HL-60 (cell line): ENCODE data around the gene ZBTB14.

Experiments
- DNase-seq, 2 experiments: peaks; one replicate each; pipeline ENCODE4 v3.0.0-alpha.2; 2010 to 2020; ENCODE audit warnings: low read depth in 1 of 2, low spot score in 1 of 2
- H3K27ac ChIP-seq: fragments of 250-450 bp; sonication (Bioruptor Pico); replicated peaks from 2 replicates; pipeline ENCODE4 v1.5.1; 2020; ENCODE audit warnings: mild to moderate bottlenecking, moderate library complexity
- H3K27me3 ChIP-seq: fragments of 250-450 bp; sonication (Bioruptor Pico); 2 replicates; pipeline ENCODE4 v1.5.1; 2021; ENCODE audit warnings: mild to moderate bottlenecking, moderate library complexity; ENCODE audit not compliant: insufficient read depth, poor library complexity, severe bottlenecking
- H3K4me3 ChIP-seq: replicated peaks from 2 replicates; pipeline ENCODE4 v1.5.1; 2011; ENCODE audit warnings: mild to moderate bottlenecking, control low read depth, low read length; ENCODE audit not compliant: insufficient read depth
- GABPA ChIP-seq: IDR thresholded peaks from 2 replicates; pipeline ENCODE4 v1.6.1; 2012; ENCODE audit warnings: low read depth
- POLR2AphosphoS5 ChIP-seq: IDR thresholded peaks from 2 replicates; pipeline ENCODE4 v1.6.1; 2012; ENCODE audit warnings: low read depth
- SPI1 ChIP-seq: IDR thresholded peaks from 2 replicates; pipeline ENCODE4 v1.6.1; 2012; ENCODE audit warnings: low read depth, mild to moderate bottlenecking, borderline replicate concordance
- long read RNA-seq: library from polyadenylated mRNA; unstranded; transcript quantifications from one replicate; pipeline ENCODE4 v2.0.0, GENCODE V29; 2020
- TF ChIP-seq, protein P1 (sequence below): IDR thresholded peaks from one replicate; pipeline ENCODE4 v1.5.1; 2011; ENCODE audit warnings: low read length, control low read depth, inconsistent platforms; ENCODE audit not compliant: insufficient read depth
- TF ChIP-seq, protein P2 (sequence below): IDR thresholded peaks from 2 replicates; pipeline ENCODE4 v1.6.1; 2012; ENCODE audit warnings: low read depth; ENCODE audit not compliant: insufficient replicate concordance

ZBTB14 gene, protein sequence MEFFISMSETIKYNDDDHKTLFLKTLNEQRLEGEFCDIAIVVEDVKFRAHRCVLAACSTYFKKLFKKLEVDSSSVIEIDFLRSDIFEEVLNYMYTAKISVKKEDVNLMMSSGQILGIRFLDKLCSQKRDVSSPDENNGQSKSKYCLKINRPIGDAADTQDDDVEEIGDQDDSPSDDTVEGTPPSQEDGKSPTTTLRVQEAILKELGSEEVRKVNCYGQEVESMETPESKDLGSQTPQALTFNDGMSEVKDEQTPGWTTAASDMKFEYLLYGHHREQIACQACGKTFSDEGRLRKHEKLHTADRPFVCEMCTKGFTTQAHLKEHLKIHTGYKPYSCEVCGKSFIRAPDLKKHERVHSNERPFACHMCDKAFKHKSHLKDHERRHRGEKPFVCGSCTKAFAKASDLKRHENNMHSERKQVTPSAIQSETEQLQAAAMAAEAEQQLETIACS
- long read RNA-seq, transcript ZBTB14-202 (3 exons, 1,814 nt): major isoform, 27 of 59 reads
- long read RNA-seq, transcript ZBTB14-201 (4 exons, 3,528 nt): minor isoform, 6 of 59 reads
- long read RNA-seq, transcript ZBTB14-203 (4 exons, 442 nt): minor isoform, 10 of 59 reads
- long read RNA-seq, partial matches to known transcripts: 4 of 59 reads
- long read RNA-seq, other reads (novel, unspliced or antisense): 12 of 59 reads

DNA sequence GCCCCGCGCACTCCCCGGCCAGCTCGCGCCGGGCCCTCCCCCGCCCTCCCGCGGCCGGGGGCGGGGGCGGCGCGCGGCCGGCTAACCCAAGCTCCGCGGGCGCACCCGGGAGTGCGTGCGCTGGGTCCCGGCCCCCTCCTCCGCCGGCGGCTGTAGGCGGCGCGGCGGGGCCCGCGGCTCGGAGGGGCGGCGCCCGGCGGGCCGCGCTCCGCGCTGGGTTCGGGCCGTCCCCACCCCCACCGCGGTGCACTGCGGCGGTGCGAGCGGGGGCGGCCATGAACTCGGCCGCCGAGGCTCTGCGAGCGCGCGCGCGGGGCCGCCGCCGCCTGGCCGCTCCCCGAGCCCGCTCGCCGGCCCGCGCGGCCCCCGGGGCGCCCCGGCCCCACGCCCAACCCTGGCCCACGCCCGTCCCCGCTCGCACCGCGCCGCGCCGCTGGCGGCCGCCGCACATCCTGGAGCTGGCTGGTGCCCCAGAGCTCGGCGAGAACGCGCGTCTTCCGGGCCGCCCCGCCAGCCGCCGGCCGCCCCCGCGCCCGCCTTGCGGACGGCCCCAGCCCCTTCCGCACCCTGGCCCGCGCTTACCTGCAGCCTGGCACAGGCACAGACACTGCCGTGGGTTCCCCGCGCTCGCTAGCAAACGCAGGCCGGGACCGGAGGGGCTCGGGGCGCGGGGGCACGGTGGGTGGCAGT lies at the start of gene ZBTB14:
Gene ZBTB14, minus strand, starts transcription at position 496 of the 690 bp plus-strand sequence. CDS start 2,480 bp downstream, outside the sequence.
- TF ChIP-seq POLR2AphosphoS5: peak; percentile 37
- TF ChIP-seq SPI1: no peak
- peak; percentile 20 to 55 for DNase-seq
- Histone ChIP-seq H3K27ac (peak within 1 kb of the TSS; percentile 96), H3K4me3 (peak within 1 kb of the TSS; percentile 66), H3K27me3 (no peaks in the 10 kb centered on the region)

DNA sequence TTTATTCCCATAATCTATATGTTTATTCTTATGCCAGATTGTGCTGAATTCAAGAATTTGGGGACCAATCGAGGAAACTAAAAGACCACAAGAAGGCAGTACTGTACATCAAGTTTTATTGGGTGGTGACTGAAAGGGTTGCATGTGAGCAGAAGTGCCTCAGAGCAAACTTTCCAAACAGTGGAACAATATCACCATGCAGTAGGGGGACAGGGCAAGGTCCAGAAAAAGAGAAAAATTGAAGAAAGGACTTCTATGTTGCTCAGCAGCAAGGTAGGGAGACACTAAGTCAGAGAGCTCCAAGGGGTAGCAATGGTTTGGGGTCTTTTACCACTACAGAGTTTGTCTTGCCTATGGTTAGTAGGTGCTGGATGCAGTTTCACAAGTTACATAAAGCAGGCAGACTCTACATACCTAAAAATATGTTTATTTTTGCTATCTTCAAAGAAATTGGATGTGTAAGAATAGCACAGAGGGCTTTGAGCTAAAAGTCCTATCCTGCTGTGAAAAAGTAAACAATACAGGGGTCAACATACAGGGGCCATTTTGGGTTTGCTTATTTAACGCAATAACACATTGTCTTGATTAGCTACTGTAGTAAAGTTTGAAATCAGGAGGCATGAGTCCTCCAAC lies 43.8 kb upstream of the ZBTB14 start:
- Histone ChIP-seq H3K27ac (no peak overlapping the region), H3K27me3 (peaks cover 21% of the 10 kb centered on the region), H3K4me3 (no peak overlapping the region)
- no peak for DNase-seq
- TF ChIP-seq SPI1 (no peak), GABPA (no peak), POLR2AphosphoS5 (no peak)
- TF ChIP-seq, protein P1, sequence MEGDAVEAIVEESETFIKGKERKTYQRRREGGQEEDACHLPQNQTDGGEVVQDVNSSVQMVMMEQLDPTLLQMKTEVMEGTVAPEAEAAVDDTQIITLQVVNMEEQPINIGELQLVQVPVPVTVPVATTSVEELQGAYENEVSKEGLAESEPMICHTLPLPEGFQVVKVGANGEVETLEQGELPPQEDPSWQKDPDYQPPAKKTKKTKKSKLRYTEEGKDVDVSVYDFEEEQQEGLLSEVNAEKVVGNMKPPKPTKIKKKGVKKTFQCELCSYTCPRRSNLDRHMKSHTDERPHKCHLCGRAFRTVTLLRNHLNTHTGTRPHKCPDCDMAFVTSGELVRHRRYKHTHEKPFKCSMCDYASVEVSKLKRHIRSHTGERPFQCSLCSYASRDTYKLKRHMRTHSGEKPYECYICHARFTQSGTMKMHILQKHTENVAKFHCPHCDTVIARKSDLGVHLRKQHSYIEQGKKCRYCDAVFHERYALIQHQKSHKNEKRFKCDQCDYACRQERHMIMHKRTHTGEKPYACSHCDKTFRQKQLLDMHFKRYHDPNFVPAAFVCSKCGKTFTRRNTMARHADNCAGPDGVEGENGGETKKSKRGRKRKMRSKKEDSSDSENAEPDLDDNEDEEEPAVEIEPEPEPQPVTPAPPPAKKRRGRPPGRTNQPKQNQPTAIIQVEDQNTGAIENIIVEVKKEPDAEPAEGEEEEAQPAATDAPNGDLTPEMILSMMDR: no peak
- TF ChIP-seq, protein P2, sequence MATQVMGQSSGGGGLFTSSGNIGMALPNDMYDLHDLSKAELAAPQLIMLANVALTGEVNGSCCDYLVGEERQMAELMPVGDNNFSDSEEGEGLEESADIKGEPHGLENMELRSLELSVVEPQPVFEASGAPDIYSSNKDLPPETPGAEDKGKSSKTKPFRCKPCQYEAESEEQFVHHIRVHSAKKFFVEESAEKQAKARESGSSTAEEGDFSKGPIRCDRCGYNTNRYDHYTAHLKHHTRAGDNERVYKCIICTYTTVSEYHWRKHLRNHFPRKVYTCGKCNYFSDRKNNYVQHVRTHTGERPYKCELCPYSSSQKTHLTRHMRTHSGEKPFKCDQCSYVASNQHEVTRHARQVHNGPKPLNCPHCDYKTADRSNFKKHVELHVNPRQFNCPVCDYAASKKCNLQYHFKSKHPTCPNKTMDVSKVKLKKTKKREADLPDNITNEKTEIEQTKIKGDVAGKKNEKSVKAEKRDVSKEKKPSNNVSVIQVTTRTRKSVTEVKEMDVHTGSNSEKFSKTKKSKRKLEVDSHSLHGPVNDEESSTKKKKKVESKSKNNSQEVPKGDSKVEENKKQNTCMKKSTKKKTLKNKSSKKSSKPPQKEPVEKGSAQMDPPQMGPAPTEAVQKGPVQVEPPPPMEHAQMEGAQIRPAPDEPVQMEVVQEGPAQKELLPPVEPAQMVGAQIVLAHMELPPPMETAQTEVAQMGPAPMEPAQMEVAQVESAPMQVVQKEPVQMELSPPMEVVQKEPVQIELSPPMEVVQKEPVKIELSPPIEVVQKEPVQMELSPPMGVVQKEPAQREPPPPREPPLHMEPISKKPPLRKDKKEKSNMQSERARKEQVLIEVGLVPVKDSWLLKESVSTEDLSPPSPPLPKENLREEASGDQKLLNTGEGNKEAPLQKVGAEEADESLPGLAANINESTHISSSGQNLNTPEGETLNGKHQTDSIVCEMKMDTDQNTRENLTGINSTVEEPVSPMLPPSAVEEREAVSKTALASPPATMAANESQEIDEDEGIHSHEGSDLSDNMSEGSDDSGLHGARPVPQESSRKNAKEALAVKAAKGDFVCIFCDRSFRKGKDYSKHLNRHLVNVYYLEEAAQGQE: no peak

DNA sequence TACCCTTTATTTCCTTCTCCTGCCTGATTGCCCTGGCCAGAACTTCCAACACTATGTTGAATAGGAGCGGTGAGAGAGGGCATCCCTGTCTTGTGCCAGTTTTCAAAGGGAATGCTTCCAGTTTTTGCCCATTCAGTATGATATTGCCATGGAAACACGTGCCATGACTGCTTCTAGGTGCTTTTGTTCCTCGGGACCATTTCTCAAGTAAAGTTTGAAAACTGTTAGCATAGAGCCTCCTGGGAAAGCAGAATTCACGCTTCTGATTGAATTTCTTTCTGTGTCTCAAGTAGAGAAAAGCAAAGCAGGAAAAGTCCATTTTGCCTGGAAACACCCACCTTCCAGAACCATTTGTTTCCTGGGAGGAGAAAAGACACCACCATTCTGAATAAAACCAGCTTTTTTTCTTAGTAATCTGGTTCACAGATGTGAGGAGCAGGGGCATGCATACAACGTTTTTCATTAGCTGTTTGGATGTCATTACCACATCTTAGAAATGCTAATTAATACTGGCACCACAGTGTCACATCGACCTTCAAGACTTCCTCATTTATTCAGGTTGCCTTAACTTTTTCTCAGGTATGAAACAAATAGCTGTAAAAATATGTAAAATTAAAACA lies 39.0 kb upstream of the ZBTB14 start:
- peaks cover 6% of the 10 kb centered on the region for H3K27me3 ChIP-seq
- TF ChIP-seq, protein P1: no peak
- TF ChIP-seq SPI1: no peak
- TF ChIP-seq, protein P2: no peak
- TF ChIP-seq POLR2AphosphoS5: no peak
- no peak for TF ChIP-seq GABPA
- H3K4me3 ChIP-seq: no peak overlapping the region
- DNase-seq: no peak
- no peak overlapping the region for H3K27ac ChIP-seq
